ENCODE results near the gene DNM1.

Gene DNM1

GRCh38 chr9:128297221-128297773 is 94.1 kb downstream of the DNM1 start:
- no peak for DNase-seq (ENCODE audit: low read depth in 1 of 2, low spot score in 1 of 2)
- TF ChIP-seq SPI1 (IDR thresholded peaks at IDR 0.05; ENCODE audit: borderline replicate concordance, low read depth) = no peak
- TF ChIP-seq, protein P1, sequence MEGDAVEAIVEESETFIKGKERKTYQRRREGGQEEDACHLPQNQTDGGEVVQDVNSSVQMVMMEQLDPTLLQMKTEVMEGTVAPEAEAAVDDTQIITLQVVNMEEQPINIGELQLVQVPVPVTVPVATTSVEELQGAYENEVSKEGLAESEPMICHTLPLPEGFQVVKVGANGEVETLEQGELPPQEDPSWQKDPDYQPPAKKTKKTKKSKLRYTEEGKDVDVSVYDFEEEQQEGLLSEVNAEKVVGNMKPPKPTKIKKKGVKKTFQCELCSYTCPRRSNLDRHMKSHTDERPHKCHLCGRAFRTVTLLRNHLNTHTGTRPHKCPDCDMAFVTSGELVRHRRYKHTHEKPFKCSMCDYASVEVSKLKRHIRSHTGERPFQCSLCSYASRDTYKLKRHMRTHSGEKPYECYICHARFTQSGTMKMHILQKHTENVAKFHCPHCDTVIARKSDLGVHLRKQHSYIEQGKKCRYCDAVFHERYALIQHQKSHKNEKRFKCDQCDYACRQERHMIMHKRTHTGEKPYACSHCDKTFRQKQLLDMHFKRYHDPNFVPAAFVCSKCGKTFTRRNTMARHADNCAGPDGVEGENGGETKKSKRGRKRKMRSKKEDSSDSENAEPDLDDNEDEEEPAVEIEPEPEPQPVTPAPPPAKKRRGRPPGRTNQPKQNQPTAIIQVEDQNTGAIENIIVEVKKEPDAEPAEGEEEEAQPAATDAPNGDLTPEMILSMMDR (IDR thresholded peaks at IDR 0.05; ENCODE audit: insufficient read depth, low read length) = no peak
- TF ChIP-seq, protein P2, sequence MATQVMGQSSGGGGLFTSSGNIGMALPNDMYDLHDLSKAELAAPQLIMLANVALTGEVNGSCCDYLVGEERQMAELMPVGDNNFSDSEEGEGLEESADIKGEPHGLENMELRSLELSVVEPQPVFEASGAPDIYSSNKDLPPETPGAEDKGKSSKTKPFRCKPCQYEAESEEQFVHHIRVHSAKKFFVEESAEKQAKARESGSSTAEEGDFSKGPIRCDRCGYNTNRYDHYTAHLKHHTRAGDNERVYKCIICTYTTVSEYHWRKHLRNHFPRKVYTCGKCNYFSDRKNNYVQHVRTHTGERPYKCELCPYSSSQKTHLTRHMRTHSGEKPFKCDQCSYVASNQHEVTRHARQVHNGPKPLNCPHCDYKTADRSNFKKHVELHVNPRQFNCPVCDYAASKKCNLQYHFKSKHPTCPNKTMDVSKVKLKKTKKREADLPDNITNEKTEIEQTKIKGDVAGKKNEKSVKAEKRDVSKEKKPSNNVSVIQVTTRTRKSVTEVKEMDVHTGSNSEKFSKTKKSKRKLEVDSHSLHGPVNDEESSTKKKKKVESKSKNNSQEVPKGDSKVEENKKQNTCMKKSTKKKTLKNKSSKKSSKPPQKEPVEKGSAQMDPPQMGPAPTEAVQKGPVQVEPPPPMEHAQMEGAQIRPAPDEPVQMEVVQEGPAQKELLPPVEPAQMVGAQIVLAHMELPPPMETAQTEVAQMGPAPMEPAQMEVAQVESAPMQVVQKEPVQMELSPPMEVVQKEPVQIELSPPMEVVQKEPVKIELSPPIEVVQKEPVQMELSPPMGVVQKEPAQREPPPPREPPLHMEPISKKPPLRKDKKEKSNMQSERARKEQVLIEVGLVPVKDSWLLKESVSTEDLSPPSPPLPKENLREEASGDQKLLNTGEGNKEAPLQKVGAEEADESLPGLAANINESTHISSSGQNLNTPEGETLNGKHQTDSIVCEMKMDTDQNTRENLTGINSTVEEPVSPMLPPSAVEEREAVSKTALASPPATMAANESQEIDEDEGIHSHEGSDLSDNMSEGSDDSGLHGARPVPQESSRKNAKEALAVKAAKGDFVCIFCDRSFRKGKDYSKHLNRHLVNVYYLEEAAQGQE (IDR thresholded peaks at IDR 0.05; ENCODE audit: insufficient replicate concordance, low read depth) = no peak
- Histone ChIP-seq H3K27me3 (ENCODE audit: insufficient read depth, poor library complexity, severe bottlenecking) (no peaks in the 10 kb centered on the region), H3K27ac (replicated peaks) (no peak overlapping the region), H3K4me3 (replicated peaks; ENCODE audit: insufficient read depth, low read length) (no peak overlapping the region)

GRCh38 chr9:128298535-128299482 is 95.6 kb downstream of the DNM1 start:
- no peak for TF ChIP-seq POLR2AphosphoS5 (IDR thresholded peaks at IDR 0.05; ENCODE audit: low read depth)
- TF ChIP-seq GABPA (IDR thresholded peaks at IDR 0.05; ENCODE audit: low read depth) = no peak
- TF ChIP-seq SPI1 (IDR thresholded peaks at IDR 0.05; ENCODE audit: borderline replicate concordance, low read depth) = no peak
- TF ChIP-seq, protein P1 (IDR thresholded peaks at IDR 0.05; ENCODE audit: insufficient read depth, low read length) = no peak
- TF ChIP-seq, protein P2 (IDR thresholded peaks at IDR 0.05; ENCODE audit: insufficient replicate concordance, low read depth) = no peak
- Histone ChIP-seq H3K4me3 (replicated peaks; ENCODE audit: insufficient read depth, low read length) (no peak overlapping the region), H3K27ac (replicated peaks) (no peak overlapping the region), H3K27me3 (ENCODE audit: insufficient read depth, poor library complexity, severe bottlenecking) (no peaks in the 10 kb centered on the region)
- DNase-seq (ENCODE audit: low read depth in 1 of 2, low spot score in 1 of 2) = no peak

DNA sequence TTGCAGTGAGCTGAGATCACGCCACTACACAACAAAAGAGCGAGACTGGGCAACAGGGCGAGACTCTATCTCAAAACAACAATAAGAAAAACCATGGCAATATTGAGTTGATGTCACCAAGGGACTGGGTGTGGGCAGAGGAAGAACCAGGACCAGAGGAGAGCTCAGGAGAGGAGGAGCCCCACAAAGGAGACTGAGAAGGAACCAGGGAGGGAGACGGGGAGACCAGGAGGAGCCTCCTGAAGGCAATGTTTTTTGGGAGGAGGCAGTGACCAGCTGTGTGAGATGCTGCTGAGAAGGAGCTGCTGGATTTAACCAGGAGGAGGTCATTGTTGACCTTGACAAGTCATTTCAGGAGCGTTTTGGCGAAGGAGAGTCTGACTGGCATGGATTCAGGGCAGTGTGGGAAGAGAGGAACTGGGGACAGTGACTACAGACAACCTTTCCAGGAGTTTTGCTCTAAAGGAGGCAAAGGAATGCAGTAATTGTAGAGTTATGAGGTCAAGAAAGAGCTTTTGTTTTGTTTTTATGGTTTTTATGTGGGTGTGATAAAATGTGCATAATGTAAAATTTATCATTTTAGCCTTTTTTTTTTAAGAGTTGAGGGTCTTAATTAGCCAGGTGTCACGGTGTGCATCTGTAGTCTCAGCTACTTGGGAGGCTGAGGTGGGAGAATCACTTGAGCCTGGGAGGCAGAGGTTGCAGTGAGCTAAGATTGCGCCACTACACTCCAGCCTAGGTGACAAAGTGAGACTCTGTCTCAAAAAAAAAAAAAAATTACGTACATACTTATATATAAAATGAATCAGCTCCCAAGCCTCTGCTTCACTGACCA is 101.2 kb downstream of the DNM1 start:
- H3K4me3 ChIP-seq (replicated peaks; ENCODE audit: insufficient read depth, low read length) = no peak overlapping the region
- no peak for DNase-seq (ENCODE audit: low read depth in 1 of 2, low spot score in 1 of 2)
- no peak overlapping the region for H3K27ac ChIP-seq (replicated peaks)
- no peak for TF ChIP-seq SPI1 (IDR thresholded peaks at IDR 0.05; ENCODE audit: borderline replicate concordance, low read depth)
- TF ChIP-seq, protein P2 (IDR thresholded peaks at IDR 0.05; ENCODE audit: insufficient replicate concordance, low read depth) = no peak
- TF ChIP-seq, protein P1 (IDR thresholded peaks at IDR 0.05; ENCODE audit: insufficient read depth, low read length) = no peak
- no peak for TF ChIP-seq POLR2AphosphoS5 (IDR thresholded peaks at IDR 0.05; ENCODE audit: low read depth)
- TF ChIP-seq GABPA (IDR thresholded peaks at IDR 0.05; ENCODE audit: low read depth) = no peak
- no peaks in the 10 kb centered on the region for H3K27me3 ChIP-seq (ENCODE audit: insufficient read depth, poor library complexity, severe bottlenecking)
